WTC11 (cell line): ENCODE measurements around the gene GRAMD1B. TPM values are rescaled to one million over a fixed set of nuclear protein-coding genes. Genes with fewer than 3 reads are reported as not detected.

Experiments used
- ATAC-seq: fragments of 200-7000 bp; cut with Tn5 transposase; 2 replicates; pipeline ENCODE4 v1.10.0; 2021; ENCODE audit warnings: mild to moderate bottlenecking, moderate library complexity
- CTCF ChIA-PET: fragments of 300-600 bp; sonication (Branson Sonifier 250); formaldehyde crosslinking; loops from one replicate; lab custom pipeline; 2021; ENCODE audit warnings: antibody characterized with exemption; lab: Charles Lee
- POLR2A ChIA-PET: fragments of 350-600 bp; sonication (Branson Sonifier 250); formaldehyde crosslinking; loops from one replicate; lab custom pipeline; 2021; ENCODE audit warnings: antibody characterized with exemption; lab: Charles Lee
- DNase-seq: peaks from one replicate; pipeline ENCODE4 v3.0.0; 2021; ENCODE audit warnings: low spot score
- H3K27ac Mint-ChIP-seq: 2 replicates; pipeline ENCODE4 v1.8.0; 2021; ENCODE audit warnings: mixed read lengths
- H3K27me3 Mint-ChIP-seq: 2 replicates; pipeline ENCODE4 v1.8.0; 2021; ENCODE audit warnings: low read depth, mild to moderate bottlenecking, moderate library complexity, mixed read lengths
- H3K36me3 Mint-ChIP-seq: 2 replicates; pipeline ENCODE4 v1.8.0; 2021; ENCODE audit warnings: mixed read lengths
- H3K4me1 Mint-ChIP-seq: 2 replicates; pipeline ENCODE4 v1.8.0; 2022; ENCODE audit warnings: mixed read lengths
- H3K4me3 Mint-ChIP-seq: 2 replicates; pipeline ENCODE4 v1.8.0; 2021; ENCODE audit warnings: mild to moderate bottlenecking, moderate library complexity, mixed read lengths
- H3K9me3 Mint-ChIP-seq: 2 replicates; pipeline ENCODE4 v1.8.0; 2021; ENCODE audit warnings: mixed read lengths
- ATF1 ChIP-seq: sonication (generic); formaldehyde crosslinking; IDR thresholded peaks from 2 replicates; pipeline ENCODE4 v1.8.1; 2023; ENCODE audit warnings: mild to moderate bottlenecking, moderate library complexity, missing genetic modification reagents
- E2F1 ChIP-seq: sonication (generic); formaldehyde crosslinking; IDR thresholded peaks from 2 replicates; pipeline ENCODE4 v1.8.0; 2022; ENCODE audit warnings: mild to moderate bottlenecking, missing genetic modification reagents
- EMX1 ChIP-seq: fragments of 250-450 bp; sonication (Bioruptor Pico); IDR thresholded peaks from 2 replicates; pipeline ENCODE4 v1.8.0; 2021; ENCODE audit warnings: mild to moderate bottlenecking
- FOXP1 ChIP-seq: sonication (generic); formaldehyde crosslinking; IDR thresholded peaks from 2 replicates; pipeline ENCODE4 v1.8.0; 2022; ENCODE audit warnings: missing genetic modification reagents, mild to moderate bottlenecking, moderate library complexity, borderline replicate concordance
- HMGA2 ChIP-seq: fragments of 250-450 bp; sonication (Bioruptor Pico); IDR thresholded peaks from 2 replicates; pipeline ENCODE4 v1.4.0; 2021; ENCODE audit warnings: mild to moderate bottlenecking, moderate library complexity
- MYBL2 ChIP-seq: sonication (generic); formaldehyde crosslinking; IDR thresholded peaks from 2 replicates; pipeline ENCODE4 v1.8.1; 2023; ENCODE audit warnings: mild to moderate bottlenecking, moderate library complexity, missing genetic modification reagents
- NFE2L1 ChIP-seq: sonication (generic); formaldehyde crosslinking; IDR thresholded peaks from 2 replicates; pipeline ENCODE4 v1.8.1; 2023; ENCODE audit warnings: missing genetic modification reagents
- NR1H2 ChIP-seq: sonication (generic); formaldehyde crosslinking; IDR thresholded peaks from 2 replicates; pipeline ENCODE4 v1.9.0; 2021; ENCODE audit warnings: mild to moderate bottlenecking, moderate library complexity, missing genetic modification reagents
- NR3C1 ChIP-seq: sonication (generic); formaldehyde crosslinking; conservative IDR thresholded peaks from 2 replicates; pipeline ENCODE4 v1.8.1; 2023; ENCODE audit warnings: low read depth, mild to moderate bottlenecking, missing genetic modification reagents
- RORB ChIP-seq: fragments of 250-450 bp; sonication (Bioruptor Pico); IDR thresholded peaks from 2 replicates; pipeline ENCODE4 v1.9.0; 2021; ENCODE audit warnings: mild to moderate bottlenecking
- SMAD3 ChIP-seq: sonication (generic); formaldehyde crosslinking; IDR thresholded peaks from 2 replicates; pipeline ENCODE4 v1.8.0; 2022; ENCODE audit warnings: missing genetic modification reagents, mild to moderate bottlenecking, borderline replicate concordance
- SP1 ChIP-seq: sonication (generic); formaldehyde crosslinking; conservative IDR thresholded peaks from 2 replicates; pipeline ENCODE4 v1.8.1; 2022; ENCODE audit warnings: missing genetic modification reagents
- USF1 ChIP-seq: sonication (generic); formaldehyde crosslinking; IDR thresholded peaks from 2 replicates; pipeline ENCODE4 v1.8.0; 2022; ENCODE audit warnings: mild to moderate bottlenecking, missing genetic modification reagents
- ZMAT4 ChIP-seq: fragments of 250-450 bp; sonication (Bioruptor Pico); IDR thresholded peaks from 2 replicates; pipeline ENCODE4 v1.9.0; 2021; ENCODE audit warnings: mild to moderate bottlenecking
- ZNF219 ChIP-seq: sonication (generic); formaldehyde crosslinking; IDR thresholded peaks from 2 replicates; pipeline ENCODE4 v1.8.0; 2023; ENCODE audit warnings: missing genetic modification reagents, mild to moderate bottlenecking, borderline replicate concordance
- total RNA-seq: library from RNA; stranded (reverse); gene quantifications from 3 replicates; pipeline ENCODE4 v1.2.3, GENCODE V29; 2021
- TF ChIP-seq, protein P1 (sequence below): sonication (generic); formaldehyde crosslinking; IDR thresholded peaks from 2 replicates; pipeline ENCODE4 v1.8.1; 2022; ENCODE audit warnings: low read depth, missing genetic modification reagents, borderline replicate concordance
- TF ChIP-seq, protein P2 (sequence below): fragments of 250-450 bp; sonication (Bioruptor Pico); IDR thresholded peaks from 2 replicates; pipeline ENCODE4 v1.9.0; 2021; ENCODE audit warnings: mild to moderate bottlenecking, borderline replicate concordance
- TF ChIP-seq, protein P3 (sequence below): sonication (generic); formaldehyde crosslinking; IDR thresholded peaks from 2 replicates; pipeline ENCODE4 v1.8.0; 2023; ENCODE audit warnings: mild to moderate bottlenecking, missing genetic modification reagents
- TF ChIP-seq, protein P4 (sequence below): sonication (generic); formaldehyde crosslinking; IDR thresholded peaks from 2 replicates; pipeline ENCODE4 v1.8.0; 2023; ENCODE audit warnings: missing genetic modification reagents

The GRAMD1B gene
- total RNA-seq, 1 experiment from 2014 or later = 31.5 TPM

- Mint-ChIP-seq H3K27me3 (no peaks in the 10 kb centered on the region), H3K4me3 (no peak overlapping the region), H3K27ac (no peak overlapping the region), H3K9me3 (no peaks in the 10 kb centered on the region), H3K36me3 (no peaks in the 10 kb centered on the region), H3K4me1 (peaks cover 28% of the 10 kb centered on the region)
- ATAC-seq (peak; percentile 45), DNase-seq (no peak)
- ChIA-PET POLR2A (no interaction called here), CTCF (interaction anchor here (1.0 to 2.1 kb wide), 7 partner anchors 9 to 83 kb away, joined by 3 to 13 read pairs (median 3); no protein-coding TSS in a partner anchor)
- no peak for TF ChIP-seq ATF1 (CRISPR knock-in tag)
- TF ChIP-seq ZNF219 = no peak
- TF ChIP-seq NR3C1 (CRISPR knock-in tag) = no peak
- TF ChIP-seq, protein P1, sequence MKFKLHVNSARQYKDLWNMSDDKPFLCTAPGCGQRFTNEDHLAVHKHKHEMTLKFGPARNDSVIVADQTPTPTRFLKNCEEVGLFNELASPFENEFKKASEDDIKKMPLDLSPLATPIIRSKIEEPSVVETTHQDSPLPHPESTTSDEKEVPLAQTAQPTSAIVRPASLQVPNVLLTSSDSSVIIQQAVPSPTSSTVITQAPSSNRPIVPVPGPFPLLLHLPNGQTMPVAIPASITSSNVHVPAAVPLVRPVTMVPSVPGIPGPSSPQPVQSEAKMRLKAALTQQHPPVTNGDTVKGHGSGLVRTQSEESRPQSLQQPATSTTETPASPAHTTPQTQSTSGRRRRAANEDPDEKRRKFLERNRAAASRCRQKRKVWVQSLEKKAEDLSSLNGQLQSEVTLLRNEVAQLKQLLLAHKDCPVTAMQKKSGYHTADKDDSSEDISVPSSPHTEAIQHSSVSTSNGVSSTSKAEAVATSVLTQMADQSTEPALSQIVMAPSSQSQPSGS (CRISPR knock-in tag) = no peak
- no peak for TF ChIP-seq NFE2L1 (CRISPR knock-in tag)
- no peak for TF ChIP-seq EMX1 (CRISPR knock-in tag)
- TF ChIP-seq ZMAT4 (CRISPR knock-in tag) = no peak
- no peak for TF ChIP-seq FOXP1 (CRISPR knock-in tag)
- no peak for TF ChIP-seq SMAD3 (CRISPR knock-in tag)
- no peak for TF ChIP-seq SP1 (CRISPR knock-in tag)
- TF ChIP-seq, protein P2, sequence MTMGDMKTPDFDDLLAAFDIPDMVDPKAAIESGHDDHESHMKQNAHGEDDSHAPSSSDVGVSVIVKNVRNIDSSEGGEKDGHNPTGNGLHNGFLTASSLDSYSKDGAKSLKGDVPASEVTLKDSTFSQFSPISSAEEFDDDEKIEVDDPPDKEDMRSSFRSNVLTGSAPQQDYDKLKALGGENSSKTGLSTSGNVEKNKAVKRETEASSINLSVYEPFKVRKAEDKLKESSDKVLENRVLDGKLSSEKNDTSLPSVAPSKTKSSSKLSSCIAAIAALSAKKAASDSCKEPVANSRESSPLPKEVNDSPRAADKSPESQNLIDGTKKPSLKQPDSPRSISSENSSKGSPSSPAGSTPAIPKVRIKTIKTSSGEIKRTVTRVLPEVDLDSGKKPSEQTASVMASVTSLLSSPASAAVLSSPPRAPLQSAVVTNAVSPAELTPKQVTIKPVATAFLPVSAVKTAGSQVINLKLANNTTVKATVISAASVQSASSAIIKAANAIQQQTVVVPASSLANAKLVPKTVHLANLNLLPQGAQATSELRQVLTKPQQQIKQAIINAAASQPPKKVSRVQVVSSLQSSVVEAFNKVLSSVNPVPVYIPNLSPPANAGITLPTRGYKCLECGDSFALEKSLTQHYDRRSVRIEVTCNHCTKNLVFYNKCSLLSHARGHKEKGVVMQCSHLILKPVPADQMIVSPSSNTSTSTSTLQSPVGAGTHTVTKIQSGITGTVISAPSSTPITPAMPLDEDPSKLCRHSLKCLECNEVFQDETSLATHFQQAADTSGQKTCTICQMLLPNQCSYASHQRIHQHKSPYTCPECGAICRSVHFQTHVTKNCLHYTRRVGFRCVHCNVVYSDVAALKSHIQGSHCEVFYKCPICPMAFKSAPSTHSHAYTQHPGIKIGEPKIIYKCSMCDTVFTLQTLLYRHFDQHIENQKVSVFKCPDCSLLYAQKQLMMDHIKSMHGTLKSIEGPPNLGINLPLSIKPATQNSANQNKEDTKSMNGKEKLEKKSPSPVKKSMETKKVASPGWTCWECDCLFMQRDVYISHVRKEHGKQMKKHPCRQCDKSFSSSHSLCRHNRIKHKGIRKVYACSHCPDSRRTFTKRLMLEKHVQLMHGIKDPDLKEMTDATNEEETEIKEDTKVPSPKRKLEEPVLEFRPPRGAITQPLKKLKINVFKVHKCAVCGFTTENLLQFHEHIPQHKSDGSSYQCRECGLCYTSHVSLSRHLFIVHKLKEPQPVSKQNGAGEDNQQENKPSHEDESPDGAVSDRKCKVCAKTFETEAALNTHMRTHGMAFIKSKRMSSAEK (CRISPR knock-in tag) = no peak
- no peak for TF ChIP-seq HMGA2 (CRISPR knock-in tag)
- TF ChIP-seq NR1H2 (CRISPR knock-in tag) = no peak
Measured at GRCh38 chr11:123490527-123490926, 60.5 kb downstream of the GRAMD1B start.

GRCh38 chr11:123491241-123491640 is 61.2 kb downstream of the GRAMD1B start:
- Mint-ChIP-seq H3K4me1 (peaks cover 31% of the 10 kb centered on the region), H3K27ac (no peak overlapping the region), H3K27me3 (no peaks in the 10 kb centered on the region), H3K36me3 (no peaks in the 10 kb centered on the region), H3K9me3 (no peaks in the 10 kb centered on the region), H3K4me3 (no peak overlapping the region)
- ChIA-PET POLR2A (no interaction called here), CTCF (interaction anchor here (0.6 to 2.1 kb wide), 9 partner anchors 12 to 86 kb away, joined by 3 to 13 read pairs (median 4); no protein-coding TSS in a partner anchor)
- DNase-seq (no peak), ATAC-seq (no peak)
- TF ChIP-seq E2F1 (CRISPR knock-in tag) (no peak), MYBL2 (no peak), USF1 (no peak), RORB (CRISPR knock-in tag) (no peak)
- TF ChIP-seq, protein P3, sequence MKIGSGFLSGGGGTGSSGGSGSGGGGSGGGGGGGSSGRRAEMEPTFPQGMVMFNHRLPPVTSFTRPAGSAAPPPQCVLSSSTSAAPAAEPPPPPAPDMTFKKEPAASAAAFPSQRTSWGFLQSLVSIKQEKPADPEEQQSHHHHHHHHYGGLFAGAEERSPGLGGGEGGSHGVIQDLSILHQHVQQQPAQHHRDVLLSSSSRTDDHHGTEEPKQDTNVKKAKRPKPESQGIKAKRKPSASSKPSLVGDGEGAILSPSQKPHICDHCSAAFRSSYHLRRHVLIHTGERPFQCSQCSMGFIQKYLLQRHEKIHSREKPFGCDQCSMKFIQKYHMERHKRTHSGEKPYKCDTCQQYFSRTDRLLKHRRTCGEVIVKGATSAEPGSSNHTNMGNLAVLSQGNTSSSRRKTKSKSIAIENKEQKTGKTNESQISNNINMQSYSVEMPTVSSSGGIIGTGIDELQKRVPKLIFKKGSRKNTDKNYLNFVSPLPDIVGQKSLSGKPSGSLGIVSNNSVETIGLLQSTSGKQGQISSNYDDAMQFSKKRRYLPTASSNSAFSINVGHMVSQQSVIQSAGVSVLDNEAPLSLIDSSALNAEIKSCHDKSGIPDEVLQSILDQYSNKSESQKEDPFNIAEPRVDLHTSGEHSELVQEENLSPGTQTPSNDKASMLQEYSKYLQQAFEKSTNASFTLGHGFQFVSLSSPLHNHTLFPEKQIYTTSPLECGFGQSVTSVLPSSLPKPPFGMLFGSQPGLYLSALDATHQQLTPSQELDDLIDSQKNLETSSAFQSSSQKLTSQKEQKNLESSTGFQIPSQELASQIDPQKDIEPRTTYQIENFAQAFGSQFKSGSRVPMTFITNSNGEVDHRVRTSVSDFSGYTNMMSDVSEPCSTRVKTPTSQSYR (CRISPR knock-in tag) = no peak
- TF ChIP-seq, protein P4, sequence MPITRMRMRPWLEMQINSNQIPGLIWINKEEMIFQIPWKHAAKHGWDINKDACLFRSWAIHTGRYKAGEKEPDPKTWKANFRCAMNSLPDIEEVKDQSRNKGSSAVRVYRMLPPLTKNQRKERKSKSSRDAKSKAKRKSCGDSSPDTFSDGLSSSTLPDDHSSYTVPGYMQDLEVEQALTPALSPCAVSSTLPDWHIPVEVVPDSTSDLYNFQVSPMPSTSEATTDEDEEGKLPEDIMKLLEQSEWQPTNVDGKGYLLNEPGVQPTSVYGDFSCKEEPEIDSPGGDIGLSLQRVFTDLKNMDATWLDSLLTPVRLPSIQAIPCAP = no peak
- TF ChIP-seq, protein P2 (CRISPR knock-in tag) = no peak
